GM12873 (cell line): ENCODE data around the gene PHOX2A.
A peak's percentile ranks its signal among the peaks of the same experiment; 100 is the strongest.

Experiments
- CTCF ChIP-seq: IDR thresholded peaks from 2 replicates; pipeline ENCODE4 v1.5.1; 2012; ENCODE audit warnings: low read depth, mild to moderate bottlenecking, moderate library complexity, low read length, control low read depth; ENCODE audit not compliant: insufficient read depth; ENCODE audit errors: missing control alignments

The PHOX2A gene

GRCh38 chr11:72244060-72244360, at the start of gene PHOX2A:
Gene PHOX2A (minus strand): TSS chr11:72244176. CDS start chr11:72244004, 172 bp downstream.
- TF ChIP-seq CTCF = no peak

GRCh38 chr11:72293391-72293790, 49.4 kb upstream of the PHOX2A start:
- no peak for TF ChIP-seq CTCF

- TF ChIP-seq CTCF = no peak
Measured at GRCh38 chr11:72292106-72292785, 48.3 kb upstream of the PHOX2A start.

GRCh38 chr11:72290741-72291140, 46.8 kb upstream of the PHOX2A start:
- TF ChIP-seq CTCF = peak; percentile 69

- no peak for TF ChIP-seq CTCF
Measured at GRCh38 chr11:72287293-72287692, 43.3 kb upstream of the PHOX2A start.

- no peak for TF ChIP-seq CTCF
Measured at GRCh38 chr11:72283947-72284346, 40.0 kb upstream of the PHOX2A start.

GRCh38 chr11:72280726-72281315, 36.8 kb upstream of the PHOX2A start:
- TF ChIP-seq CTCF = no peak
